GM23248 (cell line): ENCODE results near the gene TMEM271.

Source experiments
- EZH2 ChIP-seq: fragments of 200-600 bp; sonication (generic); IDR thresholded peaks from 2 replicates; pipeline ENCODE4 v1.6.1; 2018; ENCODE audit warnings: antibody characterized with exemption, mild to moderate bottlenecking; ENCODE audit not compliant: insufficient read depth, poor library complexity, severe bottlenecking
- EZH2phosphoT487 ChIP-seq: fragments of 200-600 bp; sonication (generic); IDR thresholded peaks from 2 replicates; pipeline ENCODE4 v1.6.1; 2018; ENCODE audit warnings: antibody characterized with exemption, moderate library complexity, mild to moderate bottlenecking, low read depth; ENCODE audit not compliant: insufficient read depth

GRCh38 chr4:622071-622995 lies 46.2 kb upstream of the TMEM271 start:
- TF ChIP-seq EZH2phosphoT487 (no peak), EZH2 (no peak)
